GF-D8 (cell line): ENCODE results near the gene MALT1.
A peak's percentile ranks its signal among the peaks of the same experiment; 100 is the strongest.
"Not testable (repeated sequence)": the region's sequence is repeated elsewhere in the genome, so short reads cannot be mapped to it uniquely, and the experiment has no call there.

Experiments used
- DNase-seq: peaks from one replicate; lab custom pipeline; 2025; lab: John Stamatoyannopoulos, UW

Gene MALT1

GRCh38 chr18:58671111-58671631 is at the start of gene MALT1:
TSS of gene MALT1 (plus strand) at chr18:58671465. CDS start at chr18:58671644, 179 bp downstream.
- peak; percentile 98 for DNase-seq

GRCh38 chr18:58624011-58624410 is 47.3 kb upstream of the MALT1 start:
- DNase-seq = no peak

- no peak for DNase-seq
These were observed 45.4 kb upstream of the MALT1 start for GRCh38 chr18:58625839-58626238.

GRCh38 chr18:58630071-58630470 is 41.2 kb upstream of the MALT1 start:
- no peak for DNase-seq

GRCh38 chr18:58631301-58631700 is 40.0 kb upstream of the MALT1 start:
- no peak for DNase-seq

GRCh38 chr18:58632552-58632951 is 38.7 kb upstream of the MALT1 start:
- no peak for DNase-seq

- no peak for DNase-seq
These were observed 37.4 kb upstream of the MALT1 start for GRCh38 chr18:58633874-58634273.

GRCh38 chr18:58635891-58636290 is 35.4 kb upstream of the MALT1 start:
- no peak for DNase-seq

GRCh38 chr18:58637197-58637596 is 34.1 kb upstream of the MALT1 start:
- no peak for DNase-seq

- no peak for DNase-seq
These were observed 33.3 kb upstream of the MALT1 start for GRCh38 chr18:58637946-58638345.

GRCh38 chr18:58638441-58638840 is 32.8 kb upstream of the MALT1 start:
- peak; percentile 20 for DNase-seq

GRCh38 chr18:58639237-58639636 is 32.0 kb upstream of the MALT1 start:
- DNase-seq = no peak

GRCh38 chr18:58639751-58640427 is 31.4 kb upstream of the MALT1 start:
- no peak for DNase-seq

- no peak for DNase-seq
These were observed 30.8 kb upstream of the MALT1 start for GRCh38 chr18:58640428-58640805.

GRCh38 chr18:58640891-58641610 is 30.2 kb upstream of the MALT1 start:
- no peak for DNase-seq

GRCh38 chr18:58643557-58643956 is 27.7 kb upstream of the MALT1 start:
- DNase-seq = not testable (repeated sequence)

- no peak for DNase-seq
These were observed 25.9 kb upstream of the MALT1 start for GRCh38 chr18:58645398-58645797.

- no peak for DNase-seq
These were observed 24.9 kb upstream of the MALT1 start for GRCh38 chr18:58646334-58646862.

- DNase-seq = no peak
These were observed 21.1 kb upstream of the MALT1 start for GRCh38 chr18:58649966-58650816.

- not testable (repeated sequence) for DNase-seq
These were observed 20.4 kb upstream of the MALT1 start for GRCh38 chr18:58650830-58651229.

- not testable (repeated sequence) for DNase-seq
These were observed 18.0 kb upstream of the MALT1 start for GRCh38 chr18:58653144-58653722.
